AG04450 (cell line): ENCODE measurements around the gene LY6G5B. TPM values are rescaled to one million over a fixed set of nuclear protein-coding genes. Genes with fewer than 3 reads are reported as not detected.

Source experiments
- CTCF ChIA-PET: fragments of 300-600, 350-600 bp; formaldehyde crosslinking; extraction: SDS; loops from one replicate; lab custom pipeline; 2022; ENCODE audit warnings: antibody characterized with exemption, inconsistent platforms; lab: Charles Lee
- POLR2A ChIA-PET: fragments of 350-600 bp; formaldehyde crosslinking; extraction: SDS; loops from one replicate; lab custom pipeline; 2021; ENCODE audit warnings: antibody characterized with exemption, inconsistent platforms; lab: Yijun Ruan, JAX
- DNase-seq: peaks from one replicate; pipeline ENCODE4 v3.0.0-alpha.2; 2011; ENCODE audit warnings: low read depth, low spot score
- H3K27ac ChIP-seq: one replicate; pipeline ENCODE4 v1.5.1; 2012; ENCODE audit warnings: low read depth, low read length, control low read depth
- H3K27me3 ChIP-seq: one replicate; pipeline ENCODE4 v1.6.0; 2012; ENCODE audit warnings: low read length; ENCODE audit not compliant: control insufficient read depth, insufficient read depth
- H3K4me3 ChIP-seq: 2 replicates; pipeline ENCODE4 v1.5.1; 2011; ENCODE audit warnings: mild to moderate bottlenecking, low read depth, low read length, control low read depth
- H3K9me3 ChIP-seq: 2 replicates; pipeline ENCODE4 v1.5.1; 2012; ENCODE audit warnings: low read length; ENCODE audit not compliant: control insufficient read depth, insufficient read depth
- polyA plus RNA-seq: library from polyadenylated mRNA; depleted of rRNA; stranded (reverse); fragments of >200 nt; gene quantifications from 2 replicates; pipeline ENCODE4 v1.2.3, GENCODE V29; 2011
- TF ChIP-seq, protein P1 (sequence below): IDR thresholded peaks from 2 replicates; pipeline ENCODE4 v1.5.1; 2011; ENCODE audit warnings: low read depth, low read length, control low read depth, inconsistent platforms

Gene LY6G5B
- polyA plus RNA-seq, 1 experiment, result 5.5 TPM

- DNase-seq, result no peak
- Histone ChIP-seq H3K27ac (no peak overlapping the region), H3K9me3 (no peaks in the 10 kb centered on the region), H3K27me3 (no peaks in the 10 kb centered on the region), H3K4me3 (no peak overlapping the region)
- ChIA-PET POLR2A (no interaction called here), CTCF (no interaction called here)
- TF ChIP-seq, protein P1, sequence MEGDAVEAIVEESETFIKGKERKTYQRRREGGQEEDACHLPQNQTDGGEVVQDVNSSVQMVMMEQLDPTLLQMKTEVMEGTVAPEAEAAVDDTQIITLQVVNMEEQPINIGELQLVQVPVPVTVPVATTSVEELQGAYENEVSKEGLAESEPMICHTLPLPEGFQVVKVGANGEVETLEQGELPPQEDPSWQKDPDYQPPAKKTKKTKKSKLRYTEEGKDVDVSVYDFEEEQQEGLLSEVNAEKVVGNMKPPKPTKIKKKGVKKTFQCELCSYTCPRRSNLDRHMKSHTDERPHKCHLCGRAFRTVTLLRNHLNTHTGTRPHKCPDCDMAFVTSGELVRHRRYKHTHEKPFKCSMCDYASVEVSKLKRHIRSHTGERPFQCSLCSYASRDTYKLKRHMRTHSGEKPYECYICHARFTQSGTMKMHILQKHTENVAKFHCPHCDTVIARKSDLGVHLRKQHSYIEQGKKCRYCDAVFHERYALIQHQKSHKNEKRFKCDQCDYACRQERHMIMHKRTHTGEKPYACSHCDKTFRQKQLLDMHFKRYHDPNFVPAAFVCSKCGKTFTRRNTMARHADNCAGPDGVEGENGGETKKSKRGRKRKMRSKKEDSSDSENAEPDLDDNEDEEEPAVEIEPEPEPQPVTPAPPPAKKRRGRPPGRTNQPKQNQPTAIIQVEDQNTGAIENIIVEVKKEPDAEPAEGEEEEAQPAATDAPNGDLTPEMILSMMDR, result no peak
These were observed 16.7 kb downstream of the LY6G5B start for GRCh38 chr6:31686483-31686882.

- Histone ChIP-seq H3K9me3 (no peaks in the 10 kb centered on the region), H3K27me3 (no peaks in the 10 kb centered on the region), H3K27ac (no peak overlapping the region), H3K4me3 (no peak overlapping the region)
- POLR2A ChIA-PET, result no interaction called here
- CTCF ChIA-PET, result no interaction called here
- no peak for DNase-seq
- TF ChIP-seq, protein P1, result no peak
These were observed 17.5 kb downstream of the LY6G5B start for GRCh38 chr6:31687321-31687720.

GRCh38 chr6:31687860-31688693 lies 18.3 kb downstream of the LY6G5B start:
- DNase-seq, result no peak
- CTCF ChIA-PET, result no interaction called here
- Histone ChIP-seq H3K27ac (no peak overlapping the region), H3K27me3 (no peaks in the 10 kb centered on the region), H3K9me3 (no peaks in the 10 kb centered on the region), H3K4me3 (no peak overlapping the region)
- TF ChIP-seq, protein P1, result no peak
- POLR2A ChIA-PET, result no interaction called here

GRCh38 chr6:31689249-31690110 lies 19.7 kb downstream of the LY6G5B start:
- CTCF ChIA-PET, result interaction anchor here (1.1 to 2.4 kb wide), 2 partner anchors 8 to 141 kb away, joined by 6 to 7 read pairs; partner anchors contain the start of gene LY6G5C
- POLR2A ChIA-PET, result interaction anchor here (1.2 kb wide), 1 partner anchor 138 kb away, joined by 3 read pairs; the partner anchor contains the start of gene HSPA1B

More at GRCh38 chr6:31689249-31690110, 19.7 kb downstream of the LY6G5B start:
- Histone ChIP-seq H3K9me3 (no peaks in the 10 kb centered on the region), H3K27ac (no peak overlapping the region), H3K4me3 (no peak overlapping the region), H3K27me3 (no peaks in the 10 kb centered on the region)
- DNase-seq, result no peak
- TF ChIP-seq, protein P1, result peak; percentile 46
